ENCODE measurements around the gene HMGB2. TPM values are rescaled to one million over a fixed set of nuclear protein-coding genes. Genes with fewer than 3 reads are reported as not detected.
A peak's percentile ranks its signal among the peaks of the same experiment; 100 is the strongest.

HMGB2 gene
- total RNA-seq, 1 donor from 2014 or later: 18.3 TPM

- Histone ChIP-seq H4K20me1 (ENCODE audit: insufficient read depth, low read length) (peaks cover 3% of the 10 kb centered on the region), H3K36me3 (ENCODE audit: insufficient read depth, low read length) (no peaks in the 10 kb centered on the region), H3K4me2 (ENCODE audit: low read length) (peak overlapping the region; percentile 32), H3K4me3 (ENCODE audit: insufficient read depth, low read depth, low read length) (no peak overlapping the region), H3K4me1 (ENCODE audit: insufficient read depth, low read length) (no peaks in the 10 kb centered on the region), H3K27ac (ENCODE audit: low read depth, low read length) (no peak overlapping the region), H3K79me2 (ENCODE audit: insufficient read depth, low read length) (no peaks in the 10 kb centered on the region), H3K9me3 (ENCODE audit: insufficient read depth, low read depth, low read length) (no peaks in the 10 kb centered on the region), H3K9ac (ENCODE audit: low read length) (no peak overlapping the region), H3K27me3 (ENCODE audit: insufficient read depth, low read length) (no peaks in the 10 kb centered on the region), H2AFZ (ENCODE audit: low read depth, low read length) (no peak overlapping the region)
- no peaks in the 10 kb centered on the region for H3K4me1 Mint-ChIP-seq (ENCODE audit: low read depth, unreplicated experiment)
- no peak for FAIRE-seq
- H3K9me3 Mint-ChIP-seq (ENCODE audit: unreplicated experiment): peaks cover 13% of the 10 kb centered on the region
- no peak for DNase-seq (ENCODE audit: low read depth)
- TF ChIP-seq, protein P1, sequence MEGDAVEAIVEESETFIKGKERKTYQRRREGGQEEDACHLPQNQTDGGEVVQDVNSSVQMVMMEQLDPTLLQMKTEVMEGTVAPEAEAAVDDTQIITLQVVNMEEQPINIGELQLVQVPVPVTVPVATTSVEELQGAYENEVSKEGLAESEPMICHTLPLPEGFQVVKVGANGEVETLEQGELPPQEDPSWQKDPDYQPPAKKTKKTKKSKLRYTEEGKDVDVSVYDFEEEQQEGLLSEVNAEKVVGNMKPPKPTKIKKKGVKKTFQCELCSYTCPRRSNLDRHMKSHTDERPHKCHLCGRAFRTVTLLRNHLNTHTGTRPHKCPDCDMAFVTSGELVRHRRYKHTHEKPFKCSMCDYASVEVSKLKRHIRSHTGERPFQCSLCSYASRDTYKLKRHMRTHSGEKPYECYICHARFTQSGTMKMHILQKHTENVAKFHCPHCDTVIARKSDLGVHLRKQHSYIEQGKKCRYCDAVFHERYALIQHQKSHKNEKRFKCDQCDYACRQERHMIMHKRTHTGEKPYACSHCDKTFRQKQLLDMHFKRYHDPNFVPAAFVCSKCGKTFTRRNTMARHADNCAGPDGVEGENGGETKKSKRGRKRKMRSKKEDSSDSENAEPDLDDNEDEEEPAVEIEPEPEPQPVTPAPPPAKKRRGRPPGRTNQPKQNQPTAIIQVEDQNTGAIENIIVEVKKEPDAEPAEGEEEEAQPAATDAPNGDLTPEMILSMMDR (IDR thresholded peaks at IDR 0.05; ENCODE audit: insufficient read depth, low read depth, low read length): no peak
- no peak for TF ChIP-seq EZH2 (IDR thresholded peaks at IDR 0.05; ENCODE audit: insufficient read depth, low read length)
- peaks cover 18% of the 10 kb centered on the region for H3K36me3 Mint-ChIP-seq (ENCODE audit: low read depth, unreplicated experiment)
- H3K27ac Mint-ChIP-seq (ENCODE audit: unreplicated experiment): no peak overlapping the region
- no peak overlapping the region for H3K4me3 Mint-ChIP-seq (ENCODE audit: unreplicated experiment)
- no peaks in the 10 kb centered on the region for H3K27me3 Mint-ChIP-seq (ENCODE audit: low read depth, unreplicated experiment)
Observed at GRCh38 chr4:173282256-173282562, 51.9 kb downstream of the HMGB2 start.

- DNase-seq (ENCODE audit: low read depth) (no peak), FAIRE-seq (no peak)
- Mint-ChIP-seq H3K36me3 (ENCODE audit: low read depth, unreplicated experiment) (peaks cover 12% of the 10 kb centered on the region), H3K9me3 (ENCODE audit: unreplicated experiment) (peaks cover 13% of the 10 kb centered on the region), H3K27me3 (ENCODE audit: low read depth, unreplicated experiment) (no peaks in the 10 kb centered on the region), H3K27ac (ENCODE audit: unreplicated experiment) (no peak overlapping the region), H3K4me1 (ENCODE audit: low read depth, unreplicated experiment) (no peaks in the 10 kb centered on the region), H3K4me3 (ENCODE audit: unreplicated experiment) (no peak overlapping the region)
- H3K4me3 ChIP-seq (ENCODE audit: insufficient read depth, low read depth, low read length): no peak overlapping the region
- H3K4me2 ChIP-seq (ENCODE audit: low read length): peak overlapping the region; percentile 32
- no peaks in the 10 kb centered on the region for H3K9me3 ChIP-seq (ENCODE audit: insufficient read depth, low read depth, low read length)
- peaks cover 3% of the 10 kb centered on the region for H4K20me1 ChIP-seq (ENCODE audit: insufficient read depth, low read length)
- H3K9ac ChIP-seq (ENCODE audit: low read length): no peak overlapping the region
- H3K27me3 ChIP-seq (ENCODE audit: insufficient read depth, low read length): no peaks in the 10 kb centered on the region
- TF ChIP-seq, protein P1 (IDR thresholded peaks at IDR 0.05; ENCODE audit: insufficient read depth, low read depth, low read length): no peak
- no peak for TF ChIP-seq EZH2 (IDR thresholded peaks at IDR 0.05; ENCODE audit: insufficient read depth, low read length)
- no peaks in the 10 kb centered on the region for H3K4me1 ChIP-seq (ENCODE audit: insufficient read depth, low read length)
- no peaks in the 10 kb centered on the region for H3K79me2 ChIP-seq (ENCODE audit: insufficient read depth, low read length)
- H3K27ac ChIP-seq (ENCODE audit: low read depth, low read length): no peak overlapping the region
- H3K36me3 ChIP-seq (ENCODE audit: insufficient read depth, low read length): no peaks in the 10 kb centered on the region
- H2AFZ ChIP-seq (ENCODE audit: low read depth, low read length): no peak overlapping the region
Observed at GRCh38 chr4:173281406-173282255, 52.5 kb downstream of the HMGB2 start.

Other genes with a start within 250 kb of the HMGB2 start
- gene GALNT7, start 165.5 kb downstream of the HMGB2 start, total RNA-seq: 97.6 and 98.5 TPM in 2 replicates
- 8.8 and 9.4 TPM in 2 replicates for gene SAP30, start 36.6 kb upstream of the HMGB2 start, total RNA-seq
- 4.3 and 7.3 TPM in 2 replicates for gene SCRG1, start 64.8 kb upstream of the HMGB2 start, total RNA-seq
- gene HAND2, start 195.9 kb upstream of the HMGB2 start, total RNA-seq: not detected in 2 replicates